NK-92 (cell line): ENCODE data around the gene TXNRD2.
"Not testable (repeated sequence)": the region's sequence is repeated elsewhere in the genome, so short reads cannot be mapped to it uniquely, and the experiment has no call there.

ENCODE experiments used
- DNase-seq: peaks from one replicate; lab custom pipeline; 2025; ENCODE audit not compliant: unreplicated experiment; lab: John Stamatoyannopoulos, UW

The TXNRD2 gene

DNA sequence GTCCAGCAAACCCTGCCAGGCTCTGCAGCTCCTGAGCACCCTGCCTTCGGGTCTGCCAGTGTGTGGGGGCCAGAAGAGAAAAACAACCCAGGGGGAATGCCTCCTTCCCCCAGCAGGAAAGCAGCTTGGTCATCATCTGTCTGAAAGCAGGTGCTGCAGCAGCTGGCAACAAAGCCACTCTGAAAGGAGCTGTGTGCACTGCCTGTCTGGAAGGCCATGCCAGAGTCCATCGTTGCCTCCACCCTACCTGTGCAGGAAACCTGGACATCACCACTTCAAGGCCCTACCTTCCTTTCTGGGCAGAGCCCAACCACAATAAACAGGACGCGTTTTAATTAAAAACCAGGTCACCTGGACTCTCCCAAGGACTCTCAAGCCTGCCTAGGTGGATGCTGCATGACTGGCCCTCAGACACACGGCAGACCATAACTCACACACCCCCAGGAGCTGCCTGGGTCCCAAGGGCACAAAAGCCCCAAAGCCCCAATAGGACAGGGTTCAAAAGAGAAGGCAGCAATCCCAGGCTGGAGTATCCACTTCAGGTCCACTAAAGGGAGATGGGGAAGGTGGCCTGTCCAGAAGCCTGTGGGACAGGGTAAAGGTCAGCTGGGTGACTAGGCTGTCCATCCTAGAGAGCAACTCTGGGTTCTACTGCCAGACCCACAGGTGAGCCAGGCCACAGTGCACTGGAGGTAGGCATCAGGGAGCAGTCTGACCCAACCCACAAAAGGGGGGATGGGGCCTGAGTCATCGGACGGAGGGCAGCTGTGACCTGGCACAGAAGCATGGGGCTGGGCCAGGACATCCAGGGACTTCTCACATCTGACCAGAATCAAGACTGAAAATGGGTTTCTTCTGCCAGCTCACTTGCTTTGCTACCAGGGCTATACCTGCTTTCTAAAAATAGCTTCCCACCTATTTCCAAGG, 93.1 kb downstream of the TXNRD2 start:
- DNase-seq: no peak

DNA sequence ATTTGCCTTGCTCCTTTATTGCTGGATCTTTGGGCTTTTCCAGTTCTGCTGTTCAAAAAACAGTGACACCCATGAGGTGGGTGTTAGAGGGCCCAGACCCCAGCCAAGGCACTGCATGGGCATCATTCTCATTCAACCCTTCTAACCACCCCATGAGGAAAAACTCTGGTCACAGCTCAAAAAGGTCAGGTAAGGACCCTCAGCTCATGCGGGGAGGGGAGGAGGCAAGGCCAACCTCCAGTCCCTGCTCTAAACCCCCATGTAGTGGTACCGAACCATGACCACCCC, 94.3 kb downstream of the TXNRD2 start:
- no peak for DNase-seq

DNA sequence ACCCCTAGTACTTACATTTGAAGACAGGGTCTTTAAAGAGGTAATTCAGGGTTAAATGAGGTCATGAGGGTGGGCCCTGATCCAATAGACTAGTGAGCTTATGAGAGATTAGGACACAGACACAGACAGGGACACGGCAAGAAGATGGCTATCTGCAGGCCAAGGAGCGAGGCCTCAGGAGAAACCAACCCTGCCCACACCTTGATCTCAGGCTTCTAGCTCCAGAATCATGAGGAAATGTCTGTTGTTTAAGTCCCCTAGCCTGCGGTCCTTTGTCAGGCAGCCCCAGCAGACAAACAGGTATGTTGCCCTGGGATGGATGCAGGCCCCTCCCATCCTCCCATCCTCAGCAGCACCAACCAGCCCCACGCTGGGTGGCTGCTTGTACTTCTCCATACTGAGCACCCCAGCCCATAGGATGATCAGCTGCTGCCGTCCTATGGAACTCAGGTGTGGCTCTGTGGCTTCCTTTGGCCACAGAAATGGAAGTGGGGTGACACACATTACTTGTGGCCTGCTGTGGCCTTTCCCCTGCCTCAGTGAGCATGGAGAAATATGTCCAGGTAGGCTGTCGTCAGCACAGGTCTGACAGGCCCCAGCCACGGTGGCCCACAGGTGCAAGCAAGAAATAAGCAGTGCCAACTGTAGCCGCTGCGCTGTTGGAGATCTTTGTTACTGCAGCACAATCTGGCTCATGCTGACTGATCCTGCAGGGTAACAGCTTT, 94.8 kb downstream of the TXNRD2 start:
- DNase-seq: no peak

DNA sequence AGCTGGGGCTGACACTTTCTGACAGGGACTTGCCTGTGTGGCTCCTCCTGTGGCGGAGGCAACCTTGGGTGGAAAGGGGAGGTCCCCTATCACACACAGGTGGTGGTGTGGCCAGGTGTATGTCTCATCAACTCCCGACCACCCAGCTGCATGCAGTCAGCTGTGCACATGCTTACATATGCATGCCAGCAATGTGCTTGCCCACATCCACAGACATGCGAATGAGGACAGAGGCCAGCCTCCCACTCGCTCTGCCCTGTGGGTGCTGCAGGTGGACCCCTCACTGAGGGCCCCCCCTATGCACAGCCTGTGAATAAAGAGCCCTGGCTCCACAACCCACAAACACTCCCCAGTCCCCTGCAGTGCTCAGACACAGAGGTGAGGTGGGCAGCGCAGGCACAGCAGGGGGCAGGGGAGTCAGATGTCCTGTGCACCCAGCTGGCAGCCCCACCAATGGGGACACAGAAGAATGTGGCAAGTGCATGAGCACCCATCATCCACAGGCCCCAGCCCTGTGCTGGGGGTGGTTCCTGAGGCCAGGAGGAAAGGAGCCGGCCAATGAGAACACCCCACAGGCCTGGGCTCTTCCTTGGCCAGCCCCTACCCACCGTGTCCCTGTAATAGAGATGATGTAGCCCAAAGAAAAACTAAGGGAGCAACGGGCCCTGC, 96.4 kb downstream of the TXNRD2 start:
- DNase-seq: no peak

DNA sequence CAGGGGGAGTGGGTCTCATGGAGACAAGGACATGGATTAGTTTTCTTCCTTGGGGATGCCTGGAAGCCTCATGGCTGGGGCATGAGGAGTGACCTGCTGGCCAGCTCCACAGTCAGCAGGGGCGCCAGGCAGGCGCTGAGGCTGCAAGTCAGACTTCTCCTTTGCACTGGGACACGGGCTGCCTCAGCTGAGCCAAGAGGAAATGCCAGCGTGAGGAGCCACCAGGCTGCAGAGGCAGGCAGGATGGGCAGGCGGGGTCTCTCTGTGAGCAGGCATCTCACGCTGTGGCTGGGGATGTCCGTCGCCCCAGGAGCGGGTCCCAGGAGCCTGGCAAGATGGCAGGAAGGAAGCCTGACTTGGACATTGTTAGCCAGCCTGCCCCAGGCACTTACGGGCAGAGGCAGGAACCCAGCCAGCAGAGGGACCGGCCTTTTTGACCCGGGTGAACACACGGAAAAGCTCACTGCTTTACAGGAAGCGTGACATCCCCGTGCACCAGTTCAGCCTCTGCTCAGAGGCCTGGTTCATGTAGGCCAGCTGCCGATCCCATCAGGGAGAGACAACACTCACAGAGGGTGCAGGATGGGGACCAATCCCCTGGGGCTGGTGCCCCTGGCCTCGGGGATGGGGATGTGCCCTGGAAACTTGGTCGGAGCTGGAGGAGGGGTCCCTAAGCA, 97.1 kb downstream of the TXNRD2 start:
- no peak for DNase-seq

DNA sequence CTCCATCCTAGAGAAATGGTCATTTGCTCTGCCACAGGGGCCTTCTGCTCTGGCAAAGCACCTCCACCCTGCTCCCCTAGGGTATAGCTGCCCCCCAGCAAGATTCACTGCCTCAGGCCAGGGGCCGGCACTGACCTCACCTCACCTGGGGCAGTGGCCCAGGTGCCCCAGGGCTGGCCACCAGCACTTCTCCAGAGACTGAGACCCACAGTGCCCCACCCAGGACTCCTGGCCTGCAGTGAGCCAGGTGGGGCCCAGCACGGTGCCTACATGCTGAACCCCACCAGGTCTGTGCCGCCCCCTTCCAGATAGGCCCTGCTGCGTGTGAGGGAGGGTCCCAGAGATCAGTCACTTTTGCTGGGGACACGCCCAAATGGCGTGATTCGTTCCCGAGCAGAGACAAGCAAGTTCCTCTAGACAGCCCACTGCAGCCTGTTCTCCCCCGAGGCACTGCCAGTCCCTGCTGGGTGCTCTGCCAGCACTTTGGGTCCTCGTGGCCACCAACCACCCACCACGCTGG, 97.7 kb downstream of the TXNRD2 start:
- DNase-seq: no peak

DNA sequence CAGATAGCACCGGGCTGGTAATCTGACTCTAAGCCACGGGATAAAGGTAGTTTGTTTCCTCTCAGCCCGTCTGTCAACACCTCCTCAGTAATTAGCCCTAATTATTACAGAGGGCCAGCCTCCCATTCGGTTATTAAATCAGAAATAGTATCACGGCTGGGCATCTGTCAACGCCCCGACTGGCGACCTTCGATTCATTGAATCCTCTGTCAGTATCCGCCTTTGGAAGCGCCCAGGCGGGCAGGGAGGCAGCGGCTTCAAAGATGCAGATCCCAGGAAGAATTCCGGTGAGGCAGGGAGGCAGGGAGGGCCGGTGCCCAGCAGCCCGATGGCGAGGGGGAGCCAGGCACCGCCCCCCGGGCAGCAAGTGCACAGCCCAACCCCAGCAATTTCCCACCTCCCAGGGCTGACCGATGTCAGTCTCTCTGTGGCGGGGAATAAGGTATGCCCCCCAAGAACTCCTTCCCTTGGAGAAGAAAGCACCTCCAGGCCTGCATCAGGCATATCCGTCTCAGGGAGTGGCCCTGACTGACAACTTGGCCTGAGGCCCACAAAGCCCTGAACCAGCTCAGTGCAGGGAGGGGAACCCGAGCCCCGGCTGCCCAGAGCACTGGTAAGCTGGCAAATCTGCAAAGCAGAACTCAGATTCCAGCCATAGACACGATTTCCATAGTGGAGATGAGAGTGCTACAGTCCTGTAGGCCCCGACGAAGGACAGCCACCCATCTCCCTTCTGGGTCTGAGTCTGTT, 98.3 kb downstream of the TXNRD2 start:
- no peak for DNase-seq

DNA sequence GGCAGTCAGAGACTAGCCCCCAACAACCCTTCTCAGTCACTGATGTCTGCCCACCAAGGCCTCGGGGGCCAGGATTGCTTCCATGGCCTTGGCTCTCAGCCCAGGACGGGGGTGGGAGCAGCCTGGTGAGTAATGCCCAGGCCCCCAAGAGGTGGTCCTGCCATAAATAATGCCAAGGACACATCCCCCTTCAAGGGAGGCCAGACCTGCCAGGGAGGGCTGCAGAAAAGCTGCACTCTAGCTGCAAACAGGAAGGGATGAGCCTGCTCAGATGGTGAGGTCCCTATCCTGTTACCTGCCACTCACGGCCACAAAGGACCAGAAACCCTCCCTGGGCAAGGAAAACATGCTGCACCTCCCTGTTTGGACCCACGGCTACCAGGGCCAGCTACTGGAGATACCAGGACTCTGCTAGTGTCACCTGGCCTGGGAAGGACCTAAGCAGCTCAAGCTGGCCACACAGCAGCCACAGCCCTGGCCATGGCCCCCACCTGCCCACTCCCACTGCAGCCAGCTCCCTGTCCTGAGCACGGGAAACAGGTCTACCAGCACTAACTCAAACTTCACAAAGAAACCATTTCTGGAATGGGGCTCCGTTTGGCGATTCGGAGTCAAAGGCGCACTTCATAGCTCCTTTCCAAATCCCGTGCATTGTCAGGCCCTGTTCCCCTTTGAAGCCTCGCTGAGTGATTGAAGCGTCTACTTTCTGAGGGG, 99.1 kb downstream of the TXNRD2 start:
- no peak for DNase-seq

DNA sequence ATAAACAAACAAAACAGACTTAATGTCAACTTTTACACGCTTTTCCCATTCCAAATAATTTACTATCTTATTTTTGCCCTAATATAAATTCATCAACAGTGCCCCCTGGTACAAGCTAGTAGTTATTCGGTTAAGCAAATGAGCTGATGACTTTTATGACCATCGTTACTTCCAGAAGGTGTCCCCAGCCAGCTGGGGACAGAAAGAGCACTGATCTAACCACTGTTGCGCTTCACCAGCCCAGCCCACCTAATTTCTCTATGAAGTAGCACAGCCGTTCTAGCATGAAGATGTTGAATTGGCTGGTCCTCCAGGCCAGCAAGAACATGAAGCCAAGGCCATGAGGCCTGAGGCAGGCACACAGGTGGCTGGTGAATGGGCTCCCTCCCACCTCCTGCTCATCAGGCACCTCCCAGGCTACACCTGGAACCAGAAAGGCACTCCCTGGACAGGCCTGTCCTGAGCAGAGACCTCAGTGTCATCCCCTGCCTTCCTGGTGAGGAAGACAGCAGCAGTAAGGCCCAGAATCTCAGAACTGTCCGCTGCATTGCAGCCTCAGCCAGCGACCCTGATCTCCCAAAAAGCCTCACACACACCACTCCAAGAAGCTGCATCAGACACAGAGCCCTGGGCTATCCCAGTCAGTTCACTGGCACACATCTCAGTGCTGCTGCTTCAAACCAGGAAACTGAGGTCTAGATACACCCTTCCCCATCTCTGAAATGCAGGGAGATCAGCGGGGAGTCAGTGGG, 99.8 kb downstream of the TXNRD2 start:
- no peak for DNase-seq

DNA sequence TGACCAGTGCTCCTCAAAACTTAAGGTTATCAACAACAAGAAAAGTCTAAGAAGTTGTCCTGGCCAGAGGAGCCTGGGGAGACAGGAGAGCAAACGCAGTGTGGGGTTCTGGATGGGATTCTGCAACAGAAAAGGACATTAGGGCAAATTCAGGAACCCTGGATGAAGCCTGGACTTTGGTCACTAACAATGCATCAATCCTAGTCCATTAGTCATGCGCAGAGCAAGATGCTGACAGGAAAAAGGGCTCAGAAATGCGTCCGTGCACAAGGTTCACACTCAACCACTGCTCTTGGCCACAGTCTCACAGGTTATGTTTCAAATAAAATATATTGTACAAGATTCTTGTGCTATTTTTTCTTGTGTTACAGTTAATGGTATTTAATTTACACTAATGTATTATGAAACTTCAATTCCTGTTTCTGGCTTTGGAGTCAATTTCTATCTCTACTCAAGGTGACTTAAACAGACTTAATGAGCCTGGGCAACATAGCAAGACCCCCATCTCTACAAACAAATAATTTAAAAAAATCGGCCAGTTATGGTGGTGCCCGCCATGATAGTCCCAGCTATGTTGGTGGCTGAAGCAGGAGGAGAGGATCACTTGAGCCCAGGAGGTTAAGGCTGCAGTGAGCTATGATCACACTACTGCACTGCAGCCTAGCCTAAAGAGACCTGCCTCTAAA, 100.5 kb downstream of the TXNRD2 start:
- no peak for DNase-seq

DNA sequence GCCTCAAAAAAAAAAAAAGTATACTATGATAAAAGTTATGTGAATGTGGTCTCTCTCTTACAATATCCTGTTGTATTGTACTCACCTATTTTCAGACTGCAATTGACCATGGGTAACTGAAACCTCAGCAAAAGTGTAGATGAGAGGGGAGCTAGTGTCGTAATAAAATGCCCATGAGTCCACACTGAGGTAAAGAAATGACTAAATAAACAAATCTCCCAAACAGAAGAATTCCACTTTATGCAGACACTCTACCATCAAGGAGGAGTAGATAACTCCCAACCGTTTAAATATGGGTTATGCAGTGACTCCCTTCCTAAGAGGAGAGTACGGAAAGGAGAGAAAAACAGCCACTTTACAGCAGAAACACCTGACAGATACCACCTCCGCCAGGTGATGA, 101.6 kb downstream of the TXNRD2 start:
- no peak for DNase-seq

DNA sequence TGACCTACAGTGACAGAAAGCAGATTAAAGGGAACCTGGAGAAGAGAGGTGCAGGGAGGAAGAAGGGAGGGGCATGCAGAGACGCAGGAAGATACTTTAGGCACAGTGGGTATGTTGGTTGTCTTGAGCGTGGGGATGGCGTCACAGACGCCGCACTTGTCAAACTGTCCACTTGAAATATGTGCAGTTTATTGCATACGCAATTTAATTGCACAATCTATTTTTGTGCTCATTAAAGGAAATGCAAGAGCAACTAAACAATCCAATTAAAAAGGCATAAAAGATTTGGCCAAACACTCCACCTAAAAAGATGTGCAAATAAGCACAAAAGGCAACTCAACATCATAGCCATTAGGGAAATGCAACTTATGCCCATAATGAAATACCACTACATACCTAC, 103.7 kb downstream of the TXNRD2 start:
- no peak for DNase-seq

DNA sequence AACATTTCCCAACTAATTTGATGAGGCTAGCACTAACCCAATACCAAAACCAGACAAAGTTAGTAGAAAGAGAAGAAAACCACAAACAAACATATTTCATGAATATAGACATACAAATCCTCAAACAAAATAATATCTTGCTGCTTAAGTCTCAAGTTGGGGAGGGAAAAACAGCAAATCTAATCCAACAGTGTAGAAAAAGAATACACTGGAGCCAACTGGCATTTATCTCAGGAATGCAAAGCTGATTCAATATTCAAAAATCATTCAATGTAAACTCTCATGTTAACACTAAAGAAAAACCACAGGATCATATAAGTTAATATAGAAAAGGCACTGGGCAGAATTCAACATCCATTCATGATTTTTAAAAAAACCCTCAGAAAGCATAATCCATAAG, 105.1 kb downstream of the TXNRD2 start:
- DNase-seq: no peak

DNA sequence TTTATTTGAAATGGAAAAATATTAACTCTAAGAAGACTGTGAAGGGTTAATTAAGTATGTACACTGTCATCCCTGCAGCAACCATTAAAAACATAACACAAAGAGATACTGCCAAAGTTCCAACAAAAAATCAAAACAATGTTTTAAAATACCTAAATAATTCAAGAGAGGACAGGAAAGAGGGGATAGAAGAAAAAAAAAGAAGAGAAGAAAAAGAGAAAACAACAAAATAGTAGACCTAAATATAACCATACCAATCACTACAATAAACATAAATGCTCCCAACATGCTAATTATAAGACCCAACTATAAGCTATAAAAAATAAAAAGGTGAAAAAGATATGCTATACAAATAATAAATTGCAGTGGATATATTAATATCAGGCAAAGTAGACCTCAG, 107.0 kb downstream of the TXNRD2 start:
- no peak for DNase-seq

DNA sequence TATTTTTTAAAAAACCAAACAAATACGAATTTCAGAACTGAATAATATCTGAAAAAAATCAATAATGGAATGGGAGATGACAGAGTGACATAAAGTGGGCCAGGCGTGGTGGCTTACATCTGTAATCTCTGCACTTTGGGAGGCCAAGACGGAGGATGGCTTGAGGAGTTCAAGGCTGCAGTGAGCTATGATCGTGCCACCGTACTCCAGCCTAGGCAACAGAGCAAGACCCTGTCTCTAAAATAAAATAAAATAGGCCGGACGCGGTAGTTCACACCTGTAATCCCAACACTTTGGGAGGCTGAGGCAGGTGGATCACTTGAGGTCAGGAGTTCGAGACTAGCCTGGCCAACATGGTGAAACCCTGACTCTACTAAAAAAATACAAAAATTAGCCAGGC, 108.3 kb downstream of the TXNRD2 start:
- not testable (repeated sequence) for DNase-seq

DNA sequence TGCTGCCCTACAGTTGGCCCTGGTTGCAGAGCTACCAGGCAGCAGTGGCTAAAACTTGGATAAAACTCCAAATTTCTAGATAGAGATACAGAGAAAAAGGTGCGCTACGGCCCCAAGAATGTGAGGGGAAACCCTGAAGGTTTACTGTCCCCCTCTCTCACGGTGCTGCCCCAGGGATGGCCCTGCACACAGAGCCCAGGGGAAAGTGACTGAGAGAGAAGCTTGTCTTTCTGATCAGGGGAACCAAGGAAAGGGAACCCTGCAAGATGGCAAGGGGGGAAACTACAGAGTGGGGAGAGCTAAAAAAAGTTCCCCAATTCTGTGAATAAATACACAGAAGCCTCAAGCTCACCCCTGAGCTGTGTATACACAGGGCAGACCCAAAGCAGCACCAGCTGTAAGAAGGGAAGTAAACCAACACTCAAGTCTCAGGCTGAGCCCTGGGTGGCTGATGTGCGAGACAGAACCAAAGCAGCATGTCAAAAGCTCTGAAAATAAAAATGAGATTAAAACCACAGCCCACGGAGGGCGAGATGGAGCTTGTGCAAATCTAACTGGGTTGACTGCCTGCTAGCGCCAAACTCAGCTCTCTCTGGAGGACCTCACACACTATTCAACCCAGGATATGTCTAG, 109.0 kb downstream of the TXNRD2 start:
- DNase-seq: no peak

DNA sequence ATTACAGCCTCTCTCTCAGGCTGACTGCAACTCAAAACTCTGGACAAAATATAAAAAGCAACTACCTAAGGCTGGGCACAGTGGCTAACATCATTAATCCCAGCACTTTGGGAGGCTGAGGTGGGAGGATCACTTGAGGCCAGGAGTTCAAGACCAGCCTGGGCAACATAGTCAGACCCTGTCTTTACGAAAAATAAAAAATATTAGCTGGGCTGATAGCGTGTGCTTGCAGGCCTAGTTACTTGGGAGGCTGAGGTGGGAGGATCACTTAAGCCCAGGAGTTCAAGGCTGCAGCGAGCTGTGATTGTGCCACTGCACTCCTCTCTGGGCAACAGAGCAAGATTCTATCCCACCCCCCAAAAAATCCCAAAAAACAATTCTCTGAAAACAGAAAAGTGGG, 109.6 kb downstream of the TXNRD2 start:
- not testable (repeated sequence) for DNase-seq

DNA sequence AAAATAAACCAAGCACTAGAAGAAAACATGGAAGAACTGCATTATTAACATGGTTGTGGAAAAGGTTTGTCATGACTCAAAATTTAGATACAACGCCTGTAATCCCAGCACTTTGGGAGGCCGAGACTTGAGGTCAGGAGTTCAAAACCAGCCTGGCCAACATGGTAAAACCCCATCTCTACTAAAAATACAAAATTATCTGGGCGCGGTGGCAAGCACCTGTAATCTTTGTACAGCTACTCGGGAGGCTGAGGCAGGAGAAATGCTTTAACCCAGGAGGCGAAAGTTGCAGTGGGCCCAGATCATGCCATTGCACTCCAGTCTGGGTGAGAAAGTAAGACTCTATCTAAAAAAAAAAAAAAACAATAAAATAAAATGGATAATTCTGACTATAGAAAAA, 110.6 kb downstream of the TXNRD2 start:
- no peak for DNase-seq
